HUDEP-2 (cell line): ENCODE measurements around the gene CEP85.
"Not testable (repeated sequence)": the region's sequence is repeated elsewhere in the genome, so short reads cannot be mapped to it uniquely, and the experiment has no call there.

Source experiments
- DNase-seq, 76 experiments: peaks; one replicate each; lab custom pipeline; 2025; ENCODE audit not compliant: unreplicated experiment in 76 of 76; lab: John Stamatoyannopoulos, UW

Gene CEP85

DNA sequence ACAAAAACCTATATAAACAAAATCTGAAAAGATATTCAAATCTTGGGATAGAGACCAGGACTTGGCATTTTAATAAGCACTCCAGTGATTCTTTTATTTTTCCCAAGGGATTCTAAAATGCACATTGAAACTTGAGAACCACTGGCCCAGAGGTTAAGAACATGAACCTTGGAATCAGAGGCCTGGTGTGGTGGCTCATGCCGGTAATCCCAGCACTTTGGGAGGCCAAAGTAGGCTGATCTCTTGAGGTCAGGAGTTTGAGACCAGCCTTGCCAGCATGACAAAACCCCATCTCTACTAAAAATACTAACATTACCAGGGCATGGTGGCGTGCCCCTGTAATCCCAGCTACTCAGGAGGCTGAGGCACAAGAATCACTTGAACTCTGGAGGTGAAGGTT is 12.9 kb upstream of the CEP85 start:
- no peak for DNase-seq

DNA sequence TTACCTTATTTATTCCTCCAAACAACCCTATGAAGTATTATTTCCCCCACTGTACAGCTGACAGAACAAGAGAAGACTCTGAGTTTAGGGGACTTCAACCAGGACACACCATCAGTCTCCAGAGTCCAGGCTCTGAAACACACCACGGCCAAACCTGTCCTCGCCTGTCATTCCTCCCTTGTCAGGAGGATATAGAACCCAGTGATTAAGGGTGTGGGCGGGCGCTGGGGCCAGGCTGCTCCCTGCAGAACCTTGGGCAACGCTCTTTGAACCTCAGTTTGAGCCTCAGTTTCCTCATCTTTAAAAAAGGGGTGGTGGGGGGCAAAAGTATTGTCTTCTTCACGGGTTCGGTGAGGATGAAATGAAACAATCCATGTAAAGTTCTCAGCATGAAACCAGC is 9.4 kb upstream of the CEP85 start:
- DNase-seq, result no peak

DNA sequence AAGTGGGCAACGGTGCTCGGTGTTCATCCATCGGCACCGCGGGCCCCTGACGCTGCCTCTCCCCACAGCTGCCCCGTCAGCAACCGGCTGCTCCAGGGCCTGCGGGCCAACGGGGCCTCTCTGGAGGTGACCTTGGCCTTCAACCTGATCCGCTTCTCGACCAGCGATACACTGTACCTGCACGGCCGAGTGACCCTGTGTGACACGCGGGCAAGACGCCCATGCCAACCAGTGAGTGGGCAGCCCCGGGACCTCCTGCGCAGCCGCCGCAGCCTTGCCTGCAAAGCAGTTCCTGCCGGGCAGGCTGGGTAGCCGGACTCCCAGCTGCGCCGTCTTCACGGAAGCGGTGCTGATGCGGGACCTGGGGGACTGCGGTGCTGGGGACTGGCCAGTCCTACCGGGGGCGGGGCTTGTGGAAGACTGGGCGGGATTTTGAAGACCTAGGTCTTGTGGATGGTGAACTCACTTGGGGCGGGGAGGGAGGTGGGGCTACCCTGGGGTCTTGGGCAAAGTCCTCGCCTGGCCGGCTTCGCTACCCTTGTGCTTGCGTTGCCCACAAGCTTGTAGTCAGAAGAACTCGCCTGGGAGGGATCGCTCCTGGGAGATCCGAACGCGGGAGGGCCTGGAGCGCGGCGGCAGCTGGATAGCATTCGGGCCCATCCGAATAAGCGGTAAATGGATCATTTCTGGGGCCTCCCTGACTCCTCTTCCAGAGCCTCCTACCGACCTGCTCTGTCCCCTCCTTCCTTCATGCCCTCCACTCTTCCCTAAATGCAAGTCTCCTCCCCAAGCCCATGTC is 8.8 kb upstream of the CEP85 start:
- peak in 2 of 76 experiments; percentile 16 to 20 for DNase-seq

DNA sequence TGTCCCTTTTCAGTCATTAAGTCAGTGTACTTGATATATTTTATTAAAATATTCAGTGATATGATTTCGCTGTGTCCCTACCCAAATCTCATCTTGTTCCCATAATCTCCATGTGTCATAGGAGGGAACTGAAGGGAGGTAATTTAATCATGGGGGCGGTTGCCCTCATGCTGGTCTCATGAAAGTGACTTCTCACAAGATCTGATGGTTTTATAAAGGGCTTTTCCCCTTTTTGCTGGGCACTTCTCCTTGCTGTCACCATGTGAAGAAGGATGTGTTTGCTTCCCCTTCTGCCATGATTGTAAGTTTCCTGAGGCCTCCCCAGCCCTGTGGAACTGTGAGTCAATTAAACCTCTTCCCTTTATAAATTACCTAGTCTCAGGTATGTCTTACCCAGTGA is 3.3 kb upstream of the CEP85 start:
- not testable (repeated sequence) for DNase-seq

DNA sequence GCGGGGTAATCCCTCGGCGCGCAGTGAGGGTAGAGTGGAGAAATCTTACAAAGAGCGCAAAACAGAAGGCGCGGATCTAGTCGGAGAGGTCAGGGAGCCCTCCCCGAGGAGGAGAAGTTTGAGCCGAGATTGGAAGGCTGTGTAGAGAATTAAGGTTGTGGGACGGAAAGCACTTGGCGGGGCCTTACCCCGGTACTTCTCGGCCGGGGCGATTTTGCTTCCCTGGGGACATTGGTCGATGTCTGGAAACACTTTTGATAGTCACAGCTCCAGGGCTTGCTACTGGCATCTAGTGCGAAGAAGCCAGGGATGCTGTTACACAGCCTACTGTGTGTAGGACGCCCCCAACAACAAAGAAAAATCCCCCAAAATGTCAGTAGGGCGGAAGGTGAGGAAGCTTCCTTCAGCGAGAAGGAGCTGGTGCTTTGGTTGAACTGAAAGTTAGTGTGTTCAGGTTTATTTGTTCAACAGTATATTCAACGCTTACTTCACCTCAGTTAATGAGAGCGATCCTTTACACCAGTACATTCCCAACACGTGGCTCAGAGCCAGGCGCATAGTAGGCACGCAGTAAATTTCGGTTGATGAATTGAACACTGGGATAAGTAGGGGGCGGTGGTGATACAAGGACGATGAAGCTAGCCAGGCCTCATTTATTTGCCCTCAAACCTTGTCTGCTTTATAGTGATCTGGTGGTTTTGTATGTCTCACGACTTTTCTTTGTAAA is 807 bp downstream of the CEP85 start:
- peak in 46 of 76 experiments; percentile 4 to 61 (median 22) for DNase-seq

DNA sequence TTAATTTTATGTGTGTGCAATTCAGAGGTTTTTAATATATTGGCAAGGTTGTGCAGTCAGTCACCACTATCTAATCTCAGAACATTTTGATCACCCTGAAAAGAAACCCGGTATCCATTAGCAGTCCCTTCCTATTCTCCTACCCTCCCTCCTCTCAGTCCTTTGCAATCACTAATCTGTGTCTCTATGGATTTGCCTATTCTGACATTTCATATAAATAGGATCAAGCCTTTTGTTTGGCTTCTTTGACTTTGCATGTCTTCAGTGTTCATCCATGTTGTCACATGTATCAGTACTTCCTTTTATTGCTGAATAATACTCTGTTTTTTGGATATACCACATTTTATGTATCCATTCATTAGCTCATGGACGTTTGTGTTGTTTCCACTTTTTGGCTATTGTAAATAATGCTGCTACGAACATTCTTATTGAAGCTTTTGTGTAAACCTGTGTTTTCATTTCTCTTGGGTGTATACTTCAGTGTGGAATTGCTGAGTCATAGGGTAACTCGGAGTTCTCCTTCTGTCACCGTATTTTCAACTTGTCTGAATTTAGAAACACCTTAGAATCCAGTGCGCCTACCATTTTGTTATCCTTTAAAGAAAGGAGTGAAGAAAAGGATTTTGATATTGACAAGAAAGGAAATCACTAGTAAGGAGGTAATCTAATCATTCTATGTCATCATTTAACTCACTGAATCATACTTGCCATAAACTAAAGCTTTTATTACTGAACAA is 3.4 kb downstream of the CEP85 start:
- DNase-seq, result peak in 13 of 76 experiments; percentile 5 to 45 (median 25)

DNA sequence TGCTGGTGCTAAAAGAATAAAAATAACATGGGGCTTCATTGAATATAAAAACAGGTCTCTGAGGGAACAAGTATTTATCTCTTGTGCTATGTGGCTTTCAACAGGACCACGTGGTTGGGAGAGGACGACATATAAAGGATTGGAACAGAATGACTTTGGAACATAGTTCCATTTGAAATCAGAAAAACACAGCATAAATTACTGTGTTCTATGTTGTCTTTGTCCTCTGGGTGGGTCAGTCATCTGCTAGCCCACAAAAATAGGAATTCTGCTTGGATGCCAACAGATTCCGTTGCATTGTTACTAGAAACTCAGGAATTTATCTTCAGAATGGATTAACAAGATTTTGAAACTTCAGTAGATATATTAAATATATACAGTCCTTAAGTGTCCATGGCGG is 5.9 kb downstream of the CEP85 start:
- no peak for DNase-seq

DNA sequence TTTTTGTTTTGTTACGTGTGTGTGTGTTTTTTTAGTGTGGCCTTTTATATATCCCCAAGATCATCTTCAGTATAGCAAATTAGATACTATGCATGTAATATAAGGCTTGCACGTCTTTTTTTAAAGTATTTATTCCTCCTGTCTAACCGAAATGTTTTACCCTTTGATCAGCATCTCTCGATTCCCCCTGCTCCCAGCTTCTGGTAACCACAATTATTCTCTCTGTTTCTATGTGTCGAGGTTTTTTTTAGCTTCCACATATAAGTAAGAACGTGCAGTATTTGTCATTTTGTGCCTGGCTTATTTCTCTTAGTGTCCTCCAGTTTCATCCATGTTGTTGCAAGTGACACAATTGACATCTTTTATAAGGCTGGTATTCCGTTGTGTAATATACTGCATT is 18.7 kb downstream of the CEP85 start:
- no peak for DNase-seq

DNA sequence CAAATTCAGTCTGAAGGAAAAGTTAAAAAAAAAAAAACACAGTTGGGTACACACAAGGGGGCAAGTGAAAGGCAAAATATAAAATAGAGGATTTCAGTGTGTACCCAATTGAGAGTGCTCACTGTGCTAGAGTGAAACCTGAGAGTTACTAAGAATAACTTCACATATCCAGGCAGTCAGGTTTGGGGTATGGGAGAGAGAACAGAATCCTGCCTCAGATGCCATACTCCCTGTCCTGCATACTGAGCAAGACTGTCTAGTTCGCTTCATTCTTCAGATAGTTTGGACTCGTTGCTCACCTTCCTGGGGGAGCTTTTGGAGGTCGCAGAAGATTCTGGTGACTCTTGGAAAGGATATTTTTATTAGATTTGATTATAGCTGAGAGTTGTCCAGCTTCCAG is 20.4 kb downstream of the CEP85 start:
- no peak for DNase-seq

DNA sequence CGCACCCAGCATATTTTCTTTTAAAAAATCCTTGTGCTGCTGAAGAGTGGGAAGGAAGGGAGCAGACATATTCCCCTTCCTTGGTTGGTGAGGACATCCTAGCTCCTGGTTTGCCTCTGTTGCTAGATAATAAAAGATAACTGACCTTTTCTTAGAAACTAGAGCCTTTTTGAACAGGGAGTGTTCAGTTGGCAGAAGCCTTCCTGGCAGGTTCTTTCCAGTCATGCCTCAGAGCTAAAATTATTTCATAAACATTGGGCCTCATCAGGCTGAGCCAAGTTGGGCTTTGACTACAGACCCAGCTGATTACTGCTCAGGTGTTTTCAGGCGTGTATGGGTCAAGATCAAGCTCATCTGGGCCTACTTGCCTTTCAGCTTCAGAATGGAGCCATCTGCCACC is 23.2 kb downstream of the CEP85 start:
- DNase-seq, result peak in 6 of 76 experiments; percentile 6 to 24 (median 17)

DNA sequence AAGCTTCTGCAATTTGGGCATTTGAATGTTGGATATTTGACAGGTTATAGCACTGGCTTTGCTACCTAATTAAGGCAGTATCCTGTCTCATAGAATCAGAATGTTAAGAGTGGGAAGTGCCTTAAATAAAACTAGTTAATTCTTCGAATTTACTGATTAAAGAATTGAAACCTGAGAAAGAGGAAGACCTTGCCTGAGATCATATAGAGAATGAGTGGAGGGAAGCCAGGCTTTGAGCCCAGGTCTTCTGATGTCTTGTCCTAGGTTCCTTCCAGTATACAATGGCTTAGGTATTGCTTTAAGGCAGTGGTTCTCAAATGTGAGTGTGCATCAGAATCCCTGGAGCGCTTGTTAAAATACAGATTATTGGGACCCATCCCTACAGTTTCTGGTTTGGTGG is 25.0 kb downstream of the CEP85 start:
- no peak for DNase-seq

DNA sequence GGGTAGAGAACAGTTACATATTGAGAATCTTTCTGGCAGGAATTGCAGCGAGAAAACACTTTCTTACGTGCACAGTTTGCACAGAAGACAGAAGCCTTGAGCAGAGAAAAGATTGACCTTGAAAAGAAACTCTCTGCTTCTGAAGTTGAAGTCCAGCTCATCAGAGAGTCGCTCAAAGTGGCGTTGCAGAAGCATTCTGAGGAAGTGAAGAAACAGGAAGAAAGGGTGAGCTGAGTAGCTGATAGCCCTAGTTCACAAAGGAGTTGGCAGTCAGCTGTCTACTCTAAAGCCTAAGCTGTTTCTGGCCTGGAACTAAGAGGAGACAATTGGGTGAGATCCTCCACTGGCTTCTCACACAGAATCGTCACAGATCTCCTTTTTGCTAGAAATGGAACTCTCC is 25.6 kb downstream of the CEP85 start:
- no peak for DNase-seq

DNA sequence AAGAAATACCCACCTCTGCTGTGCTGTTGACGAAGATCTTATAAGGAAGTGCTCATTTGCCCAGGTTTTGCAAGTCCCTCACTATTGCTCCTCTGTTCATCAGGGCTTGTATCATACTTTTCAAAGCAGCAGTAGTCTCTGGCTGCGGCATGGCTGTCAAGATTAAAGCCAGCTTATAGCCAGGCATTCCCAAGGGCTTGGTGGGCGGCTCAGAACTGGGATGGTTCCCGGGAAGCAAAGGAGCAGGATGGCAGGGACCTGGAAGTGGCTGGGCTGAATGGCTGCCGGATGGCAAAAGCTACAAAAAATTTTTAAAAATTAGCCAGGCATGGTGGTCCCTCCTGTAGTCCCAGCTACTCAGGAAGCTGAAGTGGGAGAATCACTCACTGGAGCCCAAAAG is 29.2 kb downstream of the CEP85 start:
- no peak for DNase-seq

DNA sequence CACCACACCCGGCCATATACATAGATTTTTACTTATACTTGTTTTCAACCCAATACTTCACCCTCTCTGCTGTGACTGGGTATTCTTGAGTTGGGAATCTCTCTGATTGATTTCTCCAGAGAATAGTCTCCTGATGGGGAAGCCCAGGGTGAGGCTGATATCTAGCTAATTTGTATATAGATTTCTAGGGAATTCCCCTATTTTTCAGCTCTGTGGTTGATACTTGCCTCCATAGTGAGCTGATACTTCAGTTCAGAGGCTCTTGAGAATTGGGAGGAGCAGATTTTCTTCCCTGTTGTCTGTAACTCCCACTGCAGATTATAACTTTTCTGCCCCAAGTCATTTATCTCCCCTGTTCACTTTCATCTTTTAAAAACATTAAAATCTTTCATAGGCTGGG is 31.4 kb downstream of the CEP85 start:
- DNase-seq, result no peak

DNA sequence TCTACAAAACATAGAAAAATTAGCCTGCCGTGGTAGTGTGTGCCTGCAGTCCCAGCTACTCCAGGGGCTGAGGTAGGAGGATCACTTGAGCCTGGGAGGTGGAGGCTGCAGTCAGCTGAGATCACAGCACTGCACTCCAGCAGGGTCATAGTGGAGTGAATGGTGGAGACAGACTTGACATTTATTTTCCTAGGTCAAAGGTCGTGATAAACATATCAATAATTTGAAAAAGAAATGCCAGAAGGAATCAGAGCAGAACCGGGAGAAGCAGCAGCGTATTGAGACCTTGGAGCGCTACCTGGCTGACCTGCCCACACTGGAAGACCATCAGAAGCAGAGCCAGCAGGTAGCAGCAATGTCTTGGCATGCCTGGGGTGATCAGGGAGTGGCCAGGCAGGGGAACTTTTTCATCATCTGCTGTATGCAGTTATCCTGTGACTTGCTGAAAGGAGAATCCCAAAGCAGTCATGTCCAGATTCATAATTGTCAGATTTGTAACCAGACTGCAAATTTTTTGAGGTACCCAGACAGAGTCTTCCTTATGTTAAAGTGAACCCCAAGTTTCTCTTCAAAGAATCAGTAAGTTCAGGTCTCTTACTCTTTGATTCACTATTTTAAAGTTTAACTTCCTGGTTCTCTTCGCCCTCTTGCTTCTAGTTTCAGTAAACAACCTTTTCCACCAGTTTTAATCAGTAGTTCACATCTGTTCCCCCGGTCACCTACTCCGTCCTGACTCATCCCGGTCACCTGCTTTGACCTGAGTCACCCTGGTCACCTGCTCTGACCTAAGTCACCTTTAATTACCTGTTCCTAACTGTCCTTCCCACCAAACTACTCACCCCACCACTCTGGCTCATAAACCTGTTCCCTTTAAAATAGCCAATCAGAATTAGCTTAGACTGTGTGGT is 34.5 kb downstream of the CEP85 start:
- DNase-seq, result no peak

DNA sequence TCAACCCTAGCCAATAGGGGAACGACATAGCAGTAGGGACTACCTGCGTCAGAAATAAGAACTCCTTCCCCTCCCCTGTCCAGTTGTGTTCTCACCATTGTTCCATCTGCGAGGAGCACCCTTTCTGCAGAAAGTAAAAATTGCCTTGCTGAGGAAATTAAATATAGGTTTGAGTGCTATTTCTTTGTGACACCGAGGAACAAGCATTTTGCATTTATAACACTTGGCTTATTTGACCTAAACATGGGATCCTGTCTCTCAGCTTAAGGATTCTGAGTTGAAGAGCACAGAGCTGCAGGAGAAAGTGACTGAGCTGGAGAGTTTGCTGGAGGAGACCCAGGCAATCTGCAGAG is 35.2 kb downstream of the CEP85 start:
- DNase-seq, result no peak

DNA sequence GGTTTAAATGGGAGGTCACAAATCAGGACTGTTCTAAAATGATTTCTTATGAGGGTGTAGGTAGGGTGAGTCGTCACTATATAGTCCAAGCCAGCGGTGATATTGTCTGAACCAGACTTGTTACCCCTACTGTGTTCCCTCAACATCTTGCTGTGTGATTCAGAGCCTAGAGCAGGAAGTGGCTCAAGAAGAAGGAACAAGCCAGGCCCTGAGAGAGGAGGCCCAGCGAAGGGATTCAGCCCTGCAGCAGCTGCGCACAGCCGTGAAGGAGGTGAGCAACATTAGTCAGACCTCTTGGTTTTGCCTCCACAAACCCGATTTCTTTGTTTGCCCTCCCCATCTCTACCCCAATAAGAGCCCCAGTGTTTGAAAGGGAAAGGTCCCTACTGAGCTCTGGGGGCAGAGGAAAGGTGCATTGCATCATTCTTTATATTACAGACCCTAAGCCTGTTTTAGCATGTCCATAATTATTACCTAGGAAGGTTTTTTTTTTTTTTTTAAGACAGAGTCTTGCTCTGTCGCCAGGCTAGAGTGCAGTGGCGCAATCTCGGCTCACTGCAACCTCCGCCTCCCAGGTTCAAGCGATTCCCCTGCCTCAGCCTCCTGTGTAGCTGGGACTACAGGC is 40.9 kb downstream of the CEP85 start:
- DNase-seq, result no peak

DNA sequence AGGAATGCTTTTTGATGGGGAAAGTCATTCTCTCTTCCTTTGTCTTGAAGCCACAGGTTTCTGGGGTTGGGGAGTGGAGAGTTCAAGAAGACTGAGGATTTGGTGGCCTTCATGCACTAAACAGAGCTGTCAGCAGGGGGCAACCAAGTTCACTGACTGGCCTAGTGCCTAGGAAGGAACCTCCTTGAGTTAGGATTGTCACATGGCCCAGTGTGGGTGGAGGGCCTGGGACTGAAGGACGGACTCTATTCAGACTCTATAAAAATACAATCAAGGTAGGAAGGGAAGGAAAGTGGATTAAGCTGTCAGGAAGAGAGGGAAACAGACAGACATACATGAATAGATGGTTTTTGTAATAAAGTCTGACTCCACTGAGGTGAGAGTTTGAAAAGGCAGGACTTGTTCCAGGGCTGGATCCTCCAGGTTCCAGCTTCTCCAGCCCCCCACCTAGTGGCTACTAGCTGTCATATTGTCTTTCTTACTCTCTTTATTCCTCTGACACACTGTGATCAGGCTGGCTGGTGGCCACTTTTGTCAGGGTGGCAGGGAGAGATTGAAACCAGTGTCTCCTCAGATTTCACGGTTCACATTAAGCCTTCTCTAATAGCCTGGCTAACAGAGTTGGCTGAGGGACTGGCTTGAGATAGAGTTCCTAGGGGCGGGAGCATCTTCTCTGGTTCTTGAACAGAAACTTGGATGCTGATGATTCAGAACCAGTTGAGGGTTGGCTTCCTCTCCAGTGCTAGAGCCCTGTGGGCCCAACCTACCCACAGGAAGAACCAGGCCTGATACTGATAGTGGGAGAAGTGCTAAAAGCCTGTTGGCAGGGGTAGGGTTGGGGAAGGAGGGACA is 41.8 kb downstream of the CEP85 start:
- peak in 74 of 76 experiments; percentile 23 to 95 (median 82) for DNase-seq

DNA sequence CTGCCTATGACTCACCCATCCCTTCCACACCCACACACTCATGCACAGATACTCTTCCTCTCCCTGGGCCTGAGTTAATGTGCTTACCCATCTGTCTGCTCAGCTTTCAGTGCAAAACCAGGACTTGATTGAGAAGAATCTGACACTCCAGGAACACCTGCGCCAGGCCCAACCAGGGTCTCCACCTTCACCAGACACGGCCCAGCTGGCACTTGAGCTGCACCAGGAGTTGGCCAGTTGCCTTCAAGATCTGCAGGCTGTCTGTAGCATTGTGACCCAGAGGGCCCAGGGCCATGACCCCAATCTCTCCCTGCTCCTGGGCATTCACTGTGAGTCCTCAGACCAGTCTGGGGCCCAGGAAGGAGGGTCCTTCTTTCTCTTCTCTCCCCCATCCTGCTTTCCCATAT is 42.4 kb downstream of the CEP85 start:
- peak in 1 of 76 experiments; percentile 45 for DNase-seq
